NCI-H510A (cell line): ENCODE data around the gene OR2AJ1.

Source experiments
- DNase-seq: peaks from one replicate; lab custom pipeline; 2025; lab: John Stamatoyannopoulos, UW

Gene OR2AJ1

DNA sequence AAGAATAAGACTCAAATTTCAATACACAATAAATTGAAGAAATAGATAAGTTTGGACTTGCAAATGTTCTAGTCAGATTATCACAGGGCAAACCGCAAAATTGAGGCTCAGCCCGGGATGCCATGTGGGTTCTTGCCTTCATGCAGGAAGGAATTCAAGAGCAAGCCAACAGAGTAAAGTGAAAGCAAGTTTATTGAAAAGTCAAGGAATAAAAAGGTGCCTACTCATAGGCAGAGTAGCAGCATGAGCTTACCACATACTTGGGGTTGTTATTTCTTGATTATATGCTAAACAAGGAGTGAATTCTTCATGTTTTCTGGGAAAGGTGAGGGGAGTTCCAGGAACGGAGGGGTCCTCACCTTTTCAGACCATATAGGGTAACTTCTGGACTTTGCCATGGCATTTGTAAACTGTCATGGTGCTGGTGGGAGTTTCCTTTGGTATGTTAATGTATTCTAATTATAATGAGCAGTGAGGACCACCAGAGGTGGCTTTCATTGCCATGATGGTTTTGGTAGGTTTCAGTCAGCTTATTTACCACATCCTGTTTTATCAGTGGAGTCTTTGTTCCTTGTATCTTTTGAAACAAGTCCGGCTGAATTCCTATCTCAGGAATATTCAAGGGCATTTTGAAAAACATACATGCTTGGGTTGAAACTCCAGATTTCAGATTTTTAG is 38.4 kb downstream of the OR2AJ1 start:
- DNase-seq, result no peak

DNA sequence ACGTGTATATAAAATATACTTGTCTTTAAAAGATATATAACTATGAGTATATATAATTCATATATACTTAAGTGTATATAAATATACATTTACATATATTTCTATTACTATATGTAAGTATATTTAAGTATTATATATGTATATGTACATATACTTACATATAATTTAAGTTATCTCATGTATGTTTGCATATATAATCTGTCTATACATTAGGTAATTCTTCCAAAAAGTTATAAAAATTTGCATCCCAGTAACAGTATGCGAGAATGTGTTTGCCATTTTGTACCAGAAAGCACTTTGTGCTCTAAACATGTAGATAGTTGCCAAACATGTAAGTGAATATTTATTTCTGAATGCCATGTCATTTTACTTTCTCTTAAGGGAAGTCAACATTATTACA is 40.2 kb downstream of the OR2AJ1 start, which contains the start of gene OR2AK2:
Gene OR2AK2, plus strand, starts transcription at position 301 of the 400 bp plus-strand sequence. CDS start 144 bp downstream, outside the sequence.
- no peak for DNase-seq

DNA sequence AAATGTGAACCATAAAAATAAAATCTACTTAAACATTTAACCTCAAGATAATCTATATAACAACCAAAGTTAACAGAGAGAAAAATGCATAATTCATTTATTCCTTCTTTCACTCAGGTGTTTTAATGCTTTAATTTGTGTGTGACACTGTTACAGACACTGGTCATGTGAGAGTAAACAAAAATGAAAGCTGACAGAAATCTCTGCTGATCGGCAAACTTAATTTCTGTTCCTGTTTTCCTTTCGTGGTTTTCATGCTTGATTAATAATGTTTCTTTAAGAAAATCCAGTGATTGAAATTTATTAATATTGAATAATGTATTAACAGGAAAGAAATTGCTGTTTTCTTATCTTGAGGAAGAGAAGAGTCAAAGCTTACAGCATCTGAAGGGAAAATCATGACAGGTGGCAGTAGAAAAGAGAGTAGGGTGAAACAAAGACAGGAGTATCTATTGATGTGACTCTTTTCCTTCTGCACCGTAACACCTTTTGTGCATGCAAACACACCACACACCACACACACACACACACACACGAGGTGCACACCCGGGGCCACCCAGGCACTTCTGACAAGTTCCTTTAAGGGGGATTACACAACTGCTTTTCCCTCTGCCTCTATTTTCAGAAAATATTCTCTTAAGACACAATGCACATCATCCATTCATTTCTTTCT is 42.0 kb downstream of the OR2AJ1 start:
- DNase-seq, result no peak
